Activated T-cell treated with anti-CD3 and anti-CD28 coated beads for 1 hour (primary cell): ENCODE results near the gene PPP6R1.

Experiments used
- DNase-seq: peaks from one replicate; pipeline ENCODE4 v3.0.0-alpha.2; 2020; ENCODE audit warnings: low read depth

Gene PPP6R1

DNA sequence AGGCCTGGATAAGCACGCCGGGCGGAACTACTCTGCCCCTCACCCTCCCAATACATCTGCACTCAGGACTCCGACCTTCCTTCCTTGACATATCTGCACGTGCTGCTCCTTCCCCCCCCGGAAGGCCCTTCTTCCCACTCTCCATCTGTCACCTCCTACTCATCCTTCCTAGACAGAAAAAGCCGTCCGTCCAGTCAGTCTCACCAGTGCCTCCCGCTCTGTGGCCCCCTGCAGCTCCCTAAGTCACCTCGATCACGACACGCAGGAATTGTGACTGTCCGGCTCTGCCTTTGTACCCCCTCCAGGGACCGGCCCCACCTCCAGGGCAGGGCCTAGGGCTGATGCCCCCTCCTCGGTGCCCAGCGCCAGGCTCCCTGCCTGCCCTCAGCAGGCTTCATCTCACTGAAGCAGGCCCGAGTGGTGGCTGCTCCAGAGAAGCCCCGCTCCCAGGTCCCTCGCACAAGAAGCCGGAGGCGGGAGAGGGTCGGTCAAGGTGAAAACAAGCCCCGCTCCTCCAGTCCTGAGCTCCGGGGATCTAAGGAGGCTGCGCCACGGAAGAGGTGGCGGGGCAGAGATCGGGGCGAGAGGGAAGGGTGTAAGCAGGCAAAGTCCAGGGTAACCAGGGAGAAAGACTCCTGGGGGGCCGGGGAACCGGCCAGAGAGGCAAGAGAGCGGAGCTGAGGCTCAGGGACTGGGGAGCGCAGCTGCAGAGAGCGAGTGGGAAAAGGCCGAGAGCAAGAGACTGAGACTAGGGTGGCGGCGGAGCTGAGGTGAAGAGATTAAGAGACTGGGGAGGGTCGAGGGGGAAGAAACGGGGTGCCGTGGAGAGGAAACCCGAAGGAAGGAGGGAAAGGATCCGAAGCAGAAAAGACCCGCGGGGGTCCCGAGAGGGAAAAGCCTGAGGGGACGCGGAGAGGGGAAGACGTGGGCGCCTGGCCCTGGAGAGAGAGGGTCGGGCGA, 1.1 kb downstream of the PPP6R1 start:
- peak; percentile 14 for DNase-seq

DNA sequence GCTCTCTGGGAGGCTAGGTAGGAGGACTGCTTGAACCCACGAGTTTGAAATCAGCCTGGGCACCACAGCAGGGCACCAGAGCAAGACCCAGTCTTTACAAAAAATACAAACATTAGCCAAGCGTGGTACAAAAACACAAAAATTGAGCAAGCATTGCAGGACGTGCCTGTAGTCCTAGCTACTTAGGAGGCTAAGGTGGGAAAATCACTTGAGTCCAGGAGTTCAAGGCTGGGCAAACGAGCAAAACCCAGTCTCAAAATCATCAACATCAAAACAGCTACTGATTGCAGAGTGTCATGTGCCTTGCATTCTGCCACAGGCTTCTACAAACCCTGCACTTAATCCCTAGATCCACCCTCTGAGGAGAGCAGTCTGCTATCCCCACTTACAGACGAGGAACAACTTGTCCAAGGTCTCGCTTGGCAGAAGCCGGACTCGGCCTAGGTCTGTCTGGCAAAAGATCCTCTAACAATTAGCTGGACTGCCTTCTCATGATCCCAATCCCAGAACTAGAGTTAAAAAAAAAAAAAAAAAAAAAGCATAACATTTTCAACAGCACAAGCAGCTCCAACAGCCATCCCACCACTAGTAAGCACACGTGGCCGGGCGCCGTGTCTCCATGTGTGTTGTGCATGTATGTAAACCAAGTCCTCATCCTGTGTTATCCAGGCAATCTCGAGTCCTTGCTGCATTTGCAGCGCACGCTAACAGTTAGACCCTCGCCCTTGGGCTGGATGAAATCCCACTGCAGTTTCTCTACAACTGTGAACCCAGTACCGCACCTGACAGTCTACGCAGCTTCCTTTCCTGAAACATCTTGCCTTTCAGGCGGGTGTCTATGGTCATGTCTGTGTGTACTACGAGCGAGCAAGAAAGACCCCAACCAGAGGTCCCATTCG, 2.0 kb downstream of the PPP6R1 start:
- no peak for DNase-seq

DNA sequence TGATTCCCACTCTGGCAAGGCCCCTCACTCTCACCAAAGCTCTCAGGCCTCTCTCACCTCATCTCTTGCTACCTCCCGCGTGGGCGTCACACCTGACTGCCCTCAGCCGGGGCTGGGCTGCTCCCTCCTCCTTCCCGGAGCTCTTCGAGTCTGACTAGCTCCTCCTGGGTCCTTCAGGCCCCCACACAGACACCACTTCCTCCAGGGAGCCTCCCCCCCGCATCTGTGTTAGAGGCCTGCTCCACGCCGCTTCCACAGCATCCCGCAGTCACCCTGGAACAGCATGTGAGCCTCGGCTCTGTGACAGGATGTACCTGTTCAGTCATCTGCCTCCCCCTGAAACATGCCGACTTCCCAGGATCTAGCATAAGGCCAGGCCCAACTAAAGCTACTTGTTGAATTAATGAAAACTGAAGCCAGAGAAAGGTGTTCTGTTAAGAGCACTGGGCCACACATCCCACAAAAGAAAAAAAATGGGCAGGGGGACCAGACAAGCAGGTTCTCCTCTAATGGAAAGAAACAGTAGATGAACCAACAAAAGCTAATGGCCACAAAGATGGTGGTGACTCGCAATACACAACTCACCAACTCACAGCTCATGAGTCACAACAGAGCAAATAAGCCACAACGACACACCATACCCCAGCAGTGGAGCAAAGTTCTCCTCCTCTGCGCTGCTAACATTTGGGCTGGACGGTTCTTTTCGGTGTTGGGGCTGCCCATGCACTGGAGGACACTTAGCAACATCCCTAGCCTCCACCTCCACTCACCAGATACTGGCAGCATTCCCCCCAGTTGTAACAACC, 3.0 kb downstream of the PPP6R1 start:
- peak; percentile 16 for DNase-seq

DNA sequence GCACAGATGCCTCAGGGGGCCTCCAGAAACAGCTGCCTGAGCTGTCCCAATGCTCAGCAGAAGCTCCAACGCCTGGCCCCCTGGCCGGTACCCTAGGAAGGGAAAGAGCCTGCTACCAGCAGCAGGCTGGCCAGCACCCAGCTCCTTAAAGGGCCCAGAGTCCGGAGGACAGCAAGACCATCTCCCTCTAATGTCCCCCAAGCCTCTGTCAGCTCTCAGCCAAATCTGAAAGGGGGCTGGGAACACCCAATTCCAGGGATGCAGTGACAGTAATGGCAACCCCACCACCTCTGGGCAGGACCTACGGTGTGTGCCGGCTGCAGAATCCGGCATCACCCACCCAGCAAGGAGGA, 4.2 kb downstream of the PPP6R1 start:
- DNase-seq = no peak

DNA sequence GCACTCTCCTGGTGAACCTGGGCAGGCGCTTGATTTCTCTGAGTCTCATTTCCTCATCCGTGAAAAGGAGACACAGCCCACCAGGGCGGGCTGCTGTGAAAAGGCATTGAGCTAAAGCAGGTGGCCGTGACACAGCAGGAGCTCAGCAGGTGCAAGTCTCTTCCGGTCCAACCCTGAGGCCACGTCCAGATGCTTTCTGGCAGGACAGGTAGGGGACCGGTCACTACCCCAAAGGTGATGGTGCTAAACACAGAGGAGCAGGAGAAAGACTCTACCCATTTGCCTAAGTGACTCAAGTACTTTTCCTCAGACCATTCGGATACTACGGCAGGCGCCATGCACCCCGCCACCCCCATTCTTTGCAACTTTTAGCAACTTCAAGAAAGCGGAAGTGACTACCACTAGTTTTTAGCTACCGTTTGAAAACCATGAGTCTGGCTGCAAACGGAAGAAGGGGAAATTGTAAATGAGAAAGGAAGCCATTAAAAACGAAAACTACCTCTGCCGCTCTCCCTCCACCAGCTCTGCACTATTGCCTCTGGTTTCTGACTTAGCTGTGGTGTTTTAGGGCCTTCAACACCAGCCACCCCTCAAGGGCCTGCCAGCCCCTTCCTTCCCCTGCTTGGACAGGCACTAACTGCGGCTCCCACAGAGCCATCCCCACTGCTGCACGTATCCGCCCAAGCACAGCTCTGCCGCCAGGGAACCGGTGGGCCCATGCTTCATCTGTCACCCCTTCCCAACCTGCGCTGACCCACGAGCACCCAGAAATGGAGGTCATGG, 4.8 kb downstream of the PPP6R1 start:
- DNase-seq = peak; percentile 48

DNA sequence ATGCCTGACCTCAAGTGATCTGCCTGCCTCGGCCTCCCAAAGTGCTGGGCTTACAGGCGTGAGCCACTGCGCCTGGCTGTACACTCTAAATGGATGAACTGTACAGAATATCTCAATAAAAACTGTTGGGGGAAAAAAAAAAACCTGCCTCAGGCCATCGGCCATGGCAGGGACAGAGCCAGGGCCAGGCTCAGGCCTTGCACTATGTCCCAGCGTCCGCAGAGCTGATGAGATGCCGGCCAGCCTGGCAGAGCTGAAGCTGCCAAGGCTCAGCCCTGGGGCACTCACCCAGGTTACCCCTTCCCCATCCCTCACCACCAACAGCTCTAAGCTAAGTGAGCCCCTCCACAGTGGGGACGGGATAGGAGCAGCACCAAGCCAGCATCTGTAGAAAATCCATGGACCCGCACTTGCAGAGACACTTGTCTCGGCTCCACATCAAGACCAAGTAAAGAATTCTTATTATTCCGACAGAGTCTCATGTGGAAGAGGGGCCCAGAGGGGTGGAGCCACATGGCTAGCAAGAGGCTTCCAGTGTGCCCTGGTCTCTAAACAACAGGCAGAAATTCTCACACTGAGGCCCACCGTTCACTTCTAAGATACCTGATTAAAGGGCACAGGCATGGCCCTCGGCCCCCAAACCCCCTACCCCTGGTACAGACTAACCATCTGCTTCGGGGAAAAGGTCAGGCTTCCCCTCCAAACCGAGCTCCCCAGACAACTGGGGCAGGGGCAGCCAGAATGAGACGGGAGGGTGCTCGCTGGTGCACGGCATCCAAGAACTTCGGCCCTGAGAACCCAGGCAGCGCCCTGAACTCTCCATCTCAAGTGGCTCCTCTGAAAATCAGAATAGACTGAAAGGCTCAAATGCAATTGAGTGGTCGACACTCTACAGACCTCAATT, 5.8 kb downstream of the PPP6R1 start:
- DNase-seq = no peak

DNA sequence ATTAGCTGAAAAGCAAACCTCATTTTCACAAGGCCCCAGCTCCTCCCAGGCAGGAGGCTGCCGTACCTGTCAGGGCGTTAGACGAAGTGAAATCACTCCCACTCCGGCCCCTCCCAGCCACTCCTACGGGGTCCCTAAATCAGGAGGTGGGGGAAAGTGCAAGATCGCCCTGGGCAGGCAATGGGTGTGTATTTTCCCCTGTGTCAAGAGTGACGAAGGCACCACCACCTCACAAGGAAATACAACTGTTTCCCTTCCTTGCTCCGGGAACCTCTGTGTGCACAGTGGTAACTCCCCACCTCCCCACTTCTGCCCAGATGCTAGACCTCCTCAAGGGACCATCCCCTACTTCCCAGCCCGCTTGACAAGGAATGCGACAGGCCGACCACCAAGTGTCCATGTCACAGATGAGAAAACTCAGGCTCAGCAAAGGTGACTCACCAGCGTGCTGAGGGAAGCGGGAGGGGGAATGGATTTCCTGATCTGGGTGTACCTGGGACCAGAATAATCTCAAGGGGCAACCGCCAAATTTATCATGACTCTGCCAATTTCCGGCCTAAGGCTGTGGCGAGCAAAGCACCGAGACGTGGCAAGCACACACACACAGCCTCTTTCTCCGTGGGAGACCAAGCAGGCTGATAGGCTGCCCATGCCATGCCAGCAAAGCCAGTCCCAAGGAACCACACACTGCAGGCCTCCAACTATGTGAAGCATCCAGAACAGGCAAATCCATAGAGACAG, 7.3 kb downstream of the PPP6R1 start:
- DNase-seq = peak; percentile 20

DNA sequence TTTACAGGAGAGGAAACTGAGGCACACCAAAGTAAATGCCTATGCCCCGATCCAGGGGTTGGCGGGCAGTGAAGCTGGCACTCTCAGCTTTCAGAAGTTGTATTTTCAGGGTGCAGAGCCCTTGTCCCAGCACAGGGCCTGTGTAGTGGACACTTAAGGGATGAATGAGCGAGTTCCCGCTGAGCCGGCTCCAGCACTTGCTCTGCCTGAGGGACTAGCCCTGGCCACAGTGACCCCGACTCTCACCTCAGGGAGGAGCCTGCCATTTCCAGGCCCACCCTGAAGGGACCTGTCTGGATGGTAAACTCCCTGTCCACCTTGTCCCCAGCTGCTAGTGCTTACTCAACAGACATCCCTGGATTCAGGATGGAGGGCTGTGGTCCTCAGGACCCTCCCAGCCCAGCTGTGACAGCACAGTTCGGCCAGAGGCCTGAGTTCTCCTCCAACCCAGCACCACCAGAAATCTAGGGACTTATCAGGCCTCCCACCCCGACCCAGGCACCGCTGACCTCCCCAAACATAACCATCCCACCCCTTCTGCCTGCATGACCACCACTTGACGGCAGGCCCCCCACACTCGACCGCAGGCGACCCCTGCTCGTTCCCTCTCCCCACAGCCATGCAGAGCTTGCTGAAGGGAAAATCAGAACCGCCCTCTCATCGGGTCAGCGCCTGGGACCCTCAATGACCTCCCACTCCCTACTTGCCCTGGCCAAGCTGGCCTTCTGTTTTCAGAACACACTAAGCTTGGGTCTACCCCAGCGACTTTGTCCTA, 8.4 kb downstream of the PPP6R1 start:
- no peak for DNase-seq

DNA sequence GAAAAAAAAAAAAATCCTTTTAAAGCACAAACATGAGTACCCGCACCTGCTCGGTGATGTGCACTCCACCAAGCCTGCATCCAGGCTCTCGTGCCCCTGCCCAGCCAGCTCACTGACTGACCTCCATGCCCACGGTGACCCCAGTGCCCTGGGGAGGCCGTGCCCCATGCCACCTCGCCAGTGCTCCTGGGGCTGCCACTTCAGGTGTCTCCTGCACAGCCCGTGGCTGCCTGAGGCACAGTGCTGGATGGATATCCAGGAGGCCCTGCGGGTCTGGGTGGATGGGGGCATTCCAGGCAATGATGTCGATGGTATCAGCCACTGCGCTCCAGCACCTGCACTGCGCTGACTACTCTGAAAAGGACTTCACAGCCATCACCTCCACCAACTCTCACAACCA, 9.0 kb downstream of the PPP6R1 start:
- DNase-seq = no peak

DNA sequence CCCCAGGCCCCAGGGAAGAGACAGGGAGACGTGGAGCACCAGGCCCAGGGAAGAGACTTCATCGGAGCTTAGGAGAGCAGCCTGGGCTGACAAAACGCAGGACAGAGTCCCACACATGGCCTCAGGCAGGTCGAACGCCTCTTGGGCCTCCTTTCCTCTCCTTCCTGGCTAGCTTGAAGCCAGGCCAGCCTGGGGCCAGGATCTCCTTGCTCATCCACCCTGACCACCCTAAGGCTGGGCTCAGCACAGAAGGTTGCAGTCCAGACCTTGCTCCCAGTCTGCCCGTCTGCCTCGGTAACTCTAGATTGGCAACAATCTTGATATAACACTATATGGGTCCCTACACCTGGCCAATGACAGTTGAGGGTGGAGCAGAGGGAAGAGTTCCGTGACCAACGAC, 10.1 kb downstream of the PPP6R1 start:
- no peak for DNase-seq

DNA sequence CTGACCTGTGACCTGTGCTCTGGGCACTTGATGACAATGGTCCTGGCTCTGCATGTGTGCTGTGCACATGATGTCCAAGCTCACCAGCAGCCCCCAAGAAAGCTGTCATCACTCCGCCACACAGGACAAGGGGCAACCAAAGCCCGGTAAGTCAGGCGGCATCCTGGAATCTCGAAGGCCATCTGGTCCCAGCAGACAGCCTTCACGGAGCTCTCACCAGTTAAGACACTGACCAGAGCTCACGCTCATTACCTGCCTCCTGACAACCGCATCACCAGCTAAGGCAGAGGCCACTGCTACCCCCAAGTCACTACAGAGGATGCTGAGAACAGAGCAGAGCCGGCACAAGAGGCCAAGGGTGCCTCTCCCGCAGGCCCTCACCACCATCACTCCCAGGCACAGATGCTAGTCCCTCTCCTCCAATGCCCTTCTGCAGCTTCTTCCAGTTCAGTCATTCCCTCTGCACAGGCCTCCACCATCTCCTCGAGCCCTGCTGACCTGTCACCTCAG, 10.6 kb downstream of the PPP6R1 start:
- no peak for DNase-seq

DNA sequence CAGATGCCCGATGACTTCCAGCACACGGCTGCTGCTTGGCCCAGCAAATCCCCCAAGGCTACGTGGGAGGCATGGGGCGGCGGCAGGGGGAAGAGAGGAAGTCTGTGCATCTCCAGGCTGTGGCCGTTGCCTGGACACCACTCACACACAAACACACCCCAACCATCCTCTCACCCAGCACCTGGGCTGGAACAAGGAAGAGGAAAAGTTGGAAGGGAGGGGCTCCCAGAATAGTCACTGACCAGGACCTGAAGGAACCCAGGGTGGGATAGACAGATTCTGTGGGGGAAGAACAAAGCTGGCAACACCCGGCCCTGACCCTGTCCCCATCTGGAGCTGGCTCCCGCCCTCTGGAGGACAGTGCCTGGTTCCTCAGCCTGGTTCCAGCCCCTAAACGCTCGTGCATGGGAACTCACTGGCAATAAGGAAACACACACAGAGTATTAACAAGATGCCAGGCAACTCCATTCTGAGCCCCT, 11.2 kb downstream of the PPP6R1 start:
- no peak for DNase-seq

DNA sequence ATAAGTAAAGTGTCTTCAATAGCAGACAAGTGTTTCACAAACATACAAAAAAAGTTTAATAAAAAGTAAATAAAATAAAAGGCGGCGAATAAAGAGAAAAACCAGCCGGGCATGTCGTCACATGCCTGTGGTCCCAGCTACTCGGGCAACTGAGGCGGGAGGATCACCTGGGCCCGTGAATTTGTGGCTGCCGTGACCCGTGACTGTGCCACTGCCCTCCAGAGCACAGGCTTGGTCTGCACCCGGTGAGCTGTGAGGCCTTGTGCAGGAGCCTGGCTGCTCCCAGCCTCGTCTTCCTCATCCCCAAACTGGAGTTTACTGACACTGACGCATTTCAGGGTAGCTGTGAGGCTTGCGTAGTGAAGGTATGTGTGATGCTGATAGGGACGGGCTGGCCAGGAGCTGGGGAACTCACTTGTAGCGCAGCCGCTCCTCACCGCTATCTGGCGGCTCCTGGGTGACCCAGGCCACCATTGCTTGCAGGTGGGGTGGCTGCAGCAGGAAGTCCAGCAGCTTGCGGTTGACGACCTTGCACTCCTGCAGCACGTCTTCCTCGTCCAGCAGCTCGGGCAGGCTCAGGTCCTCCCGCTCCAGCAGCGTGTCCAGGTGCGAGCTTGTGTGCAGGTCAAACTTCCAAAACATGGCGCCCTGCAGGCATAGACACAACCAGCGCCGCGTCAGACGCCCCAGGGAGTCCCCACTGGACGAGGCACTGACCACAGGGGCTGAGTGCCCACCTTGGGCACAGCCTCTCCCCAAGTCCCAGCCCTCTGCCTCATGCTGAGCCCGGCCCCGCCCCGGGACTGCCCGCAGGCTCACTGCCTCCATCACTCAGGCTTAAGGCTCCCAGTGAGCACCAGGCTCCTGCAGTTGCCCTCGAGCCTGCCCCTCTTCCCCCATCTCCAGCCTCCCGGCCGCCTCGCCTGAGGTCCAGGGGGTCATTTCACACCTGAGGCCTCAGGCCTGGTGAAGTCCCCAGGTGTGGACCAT, 12.1 kb downstream of the PPP6R1 start:
- DNase-seq = no peak

DNA sequence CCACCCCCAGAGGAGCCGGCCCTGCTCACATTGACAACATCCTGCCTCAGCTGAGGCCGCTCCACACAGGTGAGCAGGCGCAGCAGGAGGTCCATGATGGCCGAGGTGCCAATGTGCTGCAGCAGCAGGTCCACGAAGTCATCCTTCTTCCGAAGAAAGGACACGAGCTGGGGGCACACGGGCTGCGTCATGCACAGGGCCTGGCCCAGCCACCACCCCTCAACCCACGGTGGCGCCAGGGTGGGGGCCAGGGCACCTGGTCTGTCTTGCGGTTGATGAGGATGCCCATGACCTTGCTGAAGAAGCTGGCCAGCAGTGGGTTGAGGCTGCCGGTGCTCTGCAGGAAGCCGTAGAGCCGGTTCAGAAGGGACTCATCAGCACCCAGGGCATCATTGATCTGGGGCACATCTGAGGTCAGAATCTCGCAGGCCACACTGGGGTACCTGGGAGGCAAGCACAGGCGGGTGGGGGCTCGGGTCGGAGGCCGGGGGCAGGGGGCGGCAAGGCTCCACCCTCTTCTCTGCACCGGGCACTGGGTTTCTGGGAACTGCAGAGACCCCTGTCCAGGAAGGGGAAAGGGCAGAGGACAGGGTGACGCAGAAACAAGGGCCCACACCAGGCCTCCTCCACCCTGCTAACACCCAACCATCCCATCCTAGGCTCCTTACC, 13.4 kb downstream of the PPP6R1 start:
- no peak for DNase-seq

DNA sequence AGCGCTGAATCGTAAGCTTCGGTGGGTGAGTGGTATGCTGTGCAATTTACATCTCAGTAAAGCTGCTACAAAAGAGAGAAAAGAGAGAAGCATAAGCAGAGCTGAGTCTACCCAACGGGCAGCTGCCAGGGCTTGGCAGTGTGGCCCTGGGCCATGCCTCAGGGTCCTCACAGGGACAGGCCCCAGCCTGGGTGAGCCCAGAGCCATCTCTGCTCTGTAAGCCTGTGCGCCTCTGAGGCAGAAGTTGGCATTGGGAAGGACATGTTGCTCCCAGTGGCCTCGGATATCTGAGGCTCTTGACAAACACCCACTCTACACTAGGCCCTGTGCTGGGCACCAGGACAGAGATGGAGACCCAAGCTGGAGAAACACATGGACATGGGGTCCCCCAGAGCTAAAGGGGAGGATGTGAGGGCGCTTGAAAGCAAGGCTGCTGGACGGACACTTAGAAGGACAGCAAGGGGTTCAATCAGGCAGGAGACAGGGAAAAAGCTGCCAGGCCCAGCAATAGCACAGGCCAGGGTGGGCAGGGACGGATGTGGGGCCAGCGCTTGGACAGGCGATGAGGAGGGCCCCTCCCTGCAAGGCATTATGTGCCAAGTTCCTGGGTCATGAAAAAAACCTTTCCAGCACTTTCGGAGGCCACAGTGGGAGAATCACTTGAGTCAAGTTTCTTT, 14.7 kb downstream of the PPP6R1 start:
- DNase-seq = no peak

DNA sequence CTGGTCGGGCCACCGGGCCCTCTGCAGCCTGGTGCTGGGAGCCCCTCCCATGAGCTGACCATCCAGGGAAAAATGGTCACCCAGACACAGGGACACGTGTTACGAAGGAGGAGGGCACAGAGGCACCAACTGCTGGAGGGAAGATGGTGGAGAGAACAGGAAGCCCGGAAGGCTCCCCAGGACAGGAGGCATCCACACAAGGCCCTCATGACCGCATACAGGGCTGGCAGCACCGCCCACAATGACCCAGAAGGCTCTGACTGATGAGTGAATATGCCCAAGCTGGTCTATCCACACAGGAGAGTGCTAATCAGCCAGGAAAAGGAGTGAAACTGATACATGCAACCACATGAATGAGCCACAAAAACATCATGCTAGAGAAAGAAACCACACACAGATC, 16.3 kb downstream of the PPP6R1 start:
- DNase-seq = no peak
